H54 (cell line): ENCODE data around the gene ICA1.

ENCODE experiments used
- DNase-seq: peaks from one replicate; pipeline ENCODE4 v3.0.0; 2011; ENCODE audit warnings: low spot score, mixed read lengths; ENCODE audit not compliant: insufficient read length
- FAIRE-seq: peaks from 3 replicates; lab custom pipeline; 2011; peaks lifted over from hg19 to GRCh38; lab: Jason Lieb, UNC
- POLR2A ChIP-seq: IDR thresholded peaks from 2 replicates; pipeline ENCODE4 v1.6.1; 2011; ENCODE audit warnings: low read depth, mild to moderate bottlenecking, low read length

The ICA1 gene

DNA sequence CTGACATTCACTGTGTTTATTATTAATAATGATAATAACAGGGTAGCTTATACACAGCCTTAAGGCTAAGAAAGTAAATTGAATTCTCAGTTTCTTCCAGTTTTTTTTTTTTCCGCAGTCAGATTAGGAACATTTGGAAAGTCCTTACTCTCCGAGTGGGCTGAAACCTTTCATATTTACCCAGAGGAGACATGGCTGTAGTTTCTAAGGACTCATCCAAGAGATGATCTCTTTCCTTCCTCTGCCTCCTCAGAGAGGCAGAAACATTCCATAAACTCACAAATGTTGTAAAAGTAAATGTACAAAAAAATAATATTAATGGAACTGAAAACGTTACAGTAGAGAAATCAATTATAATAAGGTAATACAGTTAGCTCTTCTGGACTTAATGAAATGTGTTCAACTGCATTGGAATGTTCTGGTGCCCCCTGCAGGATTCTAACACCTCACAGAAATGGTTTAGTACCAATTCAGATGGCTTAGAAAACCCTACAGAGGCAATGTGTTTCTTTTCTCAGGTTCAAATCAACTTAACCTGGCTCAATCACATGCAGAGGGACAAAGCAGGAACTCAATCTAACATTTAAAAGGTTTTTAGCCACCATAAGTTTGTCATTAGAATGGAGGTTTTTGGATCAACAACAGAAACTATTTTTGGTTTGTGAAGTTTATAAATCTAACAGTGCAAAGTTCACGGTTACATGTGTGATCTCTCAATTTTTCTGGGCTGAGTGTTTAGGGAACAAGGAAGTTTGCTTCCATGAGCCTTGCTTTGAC lies 71.7 kb downstream of the ICA1 start:
- no peak for TF ChIP-seq POLR2A
- peak; percentile 96 for FAIRE-seq
- DNase-seq = no peak

GRCh38 chr7:8189625-8190024 lies 72.3 kb downstream of the ICA1 start:
- no peak for TF ChIP-seq POLR2A
- FAIRE-seq (no peak), DNase-seq (no peak)

- DNase-seq = no peak
- FAIRE-seq = no peak
- no peak for TF ChIP-seq POLR2A
Observed at GRCh38 chr7:8185926-8186683, 75.9 kb downstream of the ICA1 start.

DNA sequence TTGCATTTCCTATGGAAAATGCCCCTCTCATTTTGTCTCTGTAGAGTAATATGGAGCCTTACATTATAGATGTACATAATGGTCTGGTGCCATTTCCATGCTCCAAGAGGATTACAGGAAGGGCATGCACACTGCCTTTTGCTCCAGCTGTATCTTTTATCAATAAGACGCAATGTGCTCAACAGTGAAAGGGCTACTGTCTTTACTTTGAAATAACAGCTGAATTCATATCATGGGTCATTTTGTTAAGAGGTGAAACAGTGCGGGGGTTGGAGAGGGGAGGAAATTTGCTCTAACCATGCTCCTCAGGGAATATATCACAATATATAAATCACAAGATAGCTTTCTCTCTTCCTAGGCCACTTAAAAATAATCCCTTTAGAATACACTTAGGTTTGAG lies 77.7 kb downstream of the ICA1 start:
- TF ChIP-seq POLR2A = no peak
- DNase-seq (no peak), FAIRE-seq (no peak)

DNA sequence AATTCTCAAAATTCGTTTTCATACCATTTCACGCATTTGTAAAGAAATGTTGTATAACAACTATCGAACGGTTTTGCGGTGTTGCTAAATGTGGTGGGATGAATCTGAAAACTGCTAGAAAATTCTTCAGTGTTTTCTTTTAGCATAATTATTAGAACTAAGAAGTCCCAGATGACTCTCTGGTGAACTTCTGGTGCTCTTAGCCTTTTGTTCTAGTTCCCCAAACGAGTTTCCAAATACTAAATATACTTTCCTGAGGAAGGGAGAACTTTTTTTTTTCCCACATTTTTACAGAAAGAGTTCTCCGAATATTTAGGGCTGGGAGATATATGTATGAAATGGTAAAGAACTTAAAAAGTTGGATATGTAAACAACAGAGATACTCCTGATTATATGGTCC lies 82.5 kb downstream of the ICA1 start:
- no peak for FAIRE-seq
- no peak for TF ChIP-seq POLR2A
- DNase-seq = no peak

DNA sequence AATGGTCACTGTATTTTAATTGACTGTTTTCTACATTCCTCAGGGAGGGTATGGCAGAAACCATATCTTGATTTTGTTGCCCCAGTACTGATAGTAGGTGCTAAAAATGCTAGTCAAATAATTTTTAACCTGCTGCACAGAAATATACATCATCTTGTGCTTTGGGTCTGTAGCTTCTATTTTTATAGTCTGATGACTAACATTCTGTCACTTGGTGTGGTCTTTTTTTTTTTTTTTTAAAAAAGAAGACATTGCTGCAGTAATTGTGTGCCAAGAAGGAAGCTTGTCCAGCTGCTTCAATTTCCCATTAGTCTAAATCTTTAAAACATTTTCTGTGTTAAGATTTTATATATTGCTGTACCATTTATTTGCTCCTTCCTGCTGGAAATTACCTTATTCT lies 83.6 kb downstream of the ICA1 start:
- DNase-seq = no peak
- no peak for FAIRE-seq
- TF ChIP-seq POLR2A = no peak

DNA sequence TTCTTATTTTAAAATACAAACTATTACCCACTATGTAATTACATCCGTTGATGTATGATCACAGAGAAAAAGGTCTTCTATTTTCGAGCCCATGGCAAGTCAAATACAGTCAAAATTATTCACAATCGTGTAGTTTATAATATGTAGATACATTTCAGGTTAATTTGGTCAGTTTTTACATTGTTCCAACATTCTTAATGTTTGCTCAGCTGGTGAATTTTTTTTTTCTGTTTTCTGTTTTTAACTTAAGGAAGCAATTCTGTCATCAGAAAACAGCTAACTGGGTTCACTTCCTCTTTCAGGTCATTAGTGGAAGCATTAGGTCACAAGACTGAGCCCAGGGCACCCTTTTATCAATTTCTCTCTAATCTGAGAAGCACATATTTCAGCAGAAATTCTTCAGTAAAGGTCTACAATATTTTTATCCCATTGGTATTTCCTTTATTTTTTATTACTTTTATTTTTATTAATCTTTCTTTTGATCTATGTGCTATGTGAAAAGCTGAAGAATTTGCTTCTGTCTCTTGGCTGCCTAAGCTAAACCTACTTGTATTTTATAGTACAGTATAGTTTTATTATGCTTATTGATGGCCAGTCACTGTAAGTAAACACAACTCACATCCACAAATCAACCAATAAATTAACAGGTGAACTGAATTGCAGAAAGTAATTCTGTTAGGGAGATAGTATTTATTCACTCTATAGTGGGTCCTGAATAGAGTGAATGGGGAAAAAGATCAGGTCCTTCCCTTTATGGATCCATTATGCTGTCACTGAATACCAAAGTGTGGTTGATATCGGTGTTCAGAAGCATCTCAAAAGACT lies 84.6 kb downstream of the ICA1 start:
- FAIRE-seq (no peak), DNase-seq (no peak)
- TF ChIP-seq POLR2A = no peak

DNA sequence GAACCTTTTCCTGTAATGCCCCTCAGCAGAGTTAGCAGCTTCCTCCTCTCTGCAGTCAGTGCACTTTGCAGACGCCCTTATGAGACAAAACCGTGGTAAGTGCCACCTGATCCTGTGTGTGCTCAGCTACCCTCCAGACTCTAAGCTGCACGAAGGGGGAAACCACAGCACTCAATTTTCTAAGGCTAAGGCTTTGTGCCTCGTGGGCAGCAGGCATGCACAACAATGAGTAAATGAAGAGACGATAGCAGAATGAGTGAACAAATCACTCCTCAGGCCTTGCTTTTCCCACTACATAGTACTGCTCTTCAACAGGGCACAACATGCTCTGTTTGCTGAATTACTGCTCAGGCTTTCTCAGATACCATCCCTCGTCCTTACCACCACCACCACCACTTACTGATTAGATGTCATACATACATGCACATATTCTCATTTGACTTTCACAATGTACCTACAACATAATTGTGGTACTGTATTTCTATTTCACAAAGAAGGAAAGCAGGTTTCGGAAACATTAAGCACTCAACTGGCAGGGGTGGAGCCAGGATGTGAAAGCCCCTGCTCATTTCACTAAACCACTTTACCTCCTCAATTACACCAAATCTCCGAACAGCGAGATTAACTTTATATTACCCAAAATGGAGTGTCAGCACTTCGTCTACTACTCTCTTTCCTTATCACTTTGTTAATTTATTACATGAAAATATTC lies 85.4 kb downstream of the ICA1 start:
- no peak for DNase-seq
- TF ChIP-seq POLR2A = no peak
- no peak for FAIRE-seq

GRCh38 chr7:8175929-8176369 lies 86.0 kb downstream of the ICA1 start:
- FAIRE-seq (no peak), DNase-seq (no peak)
- no peak for TF ChIP-seq POLR2A

GRCh38 chr7:8172372-8173354 lies 89.3 kb downstream of the ICA1 start:
- no peak for TF ChIP-seq POLR2A
- FAIRE-seq (peak; percentile 72), DNase-seq (no peak)

GRCh38 chr7:8169171-8169570 lies 92.8 kb downstream of the ICA1 start:
- FAIRE-seq (peak; percentile 55), DNase-seq (no peak)
- no peak for TF ChIP-seq POLR2A

DNA sequence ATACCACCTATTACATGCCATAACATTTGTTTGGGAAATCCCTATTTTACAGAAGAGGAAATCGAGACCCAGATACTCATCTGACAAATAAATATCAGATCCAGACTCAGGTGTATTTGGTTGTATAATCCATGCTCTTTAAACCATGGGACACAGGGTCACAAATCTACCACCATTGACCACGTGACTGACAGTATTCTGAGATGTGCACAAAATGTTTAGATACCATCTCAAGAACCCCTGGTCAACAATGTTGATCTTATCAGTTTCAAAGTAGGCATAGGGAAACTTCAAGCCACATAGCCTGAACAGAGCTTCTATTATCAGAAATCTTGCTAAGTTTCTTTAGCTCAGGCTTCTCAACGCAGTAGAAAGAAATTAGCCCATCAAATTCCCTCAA lies 93.6 kb downstream of the ICA1 start:
- TF ChIP-seq POLR2A = no peak
- FAIRE-seq (no peak), DNase-seq (no peak)
